PFSK-1 (cell line): Measurements from ENCODE around the gene VDAC2.

Source experiments
- POLR2AphosphoS5 ChIP-seq: IDR thresholded peaks from 2 replicates; pipeline ENCODE4 v1.6.1; 2012; ENCODE audit warnings: low read depth, mild to moderate bottlenecking, control low read depth, low read length, moderate library complexity
- SIN3A ChIP-seq: IDR thresholded peaks from 2 replicates; pipeline ENCODE4 v1.6.1; 2012; ENCODE audit warnings: mild to moderate bottlenecking, low read length, moderate library complexity, borderline replicate concordance; ENCODE audit not compliant: insufficient read depth
- TAF1 ChIP-seq: IDR thresholded peaks from 2 replicates; pipeline ENCODE4 v1.6.1; 2012; ENCODE audit warnings: low read length, control low read depth, borderline replicate concordance; ENCODE audit not compliant: insufficient read depth
- TF ChIP-seq, protein P1 (sequence below), 2 experiments: IDR thresholded peaks; 2 replicates each; pipeline versions ENCODE4 v1.6.1 to v1.8.0; 2011 to 2012; ENCODE audit warnings: low read depth in 2 of 2, low read length in 2 of 2, control low read depth in 1 of 2, inconsistent platforms in 1 of 2, mild to moderate bottlenecking in 1 of 2, moderate library complexity in 1 of 2; ENCODE audit not compliant: insufficient read depth in 1 of 2

DNA sequence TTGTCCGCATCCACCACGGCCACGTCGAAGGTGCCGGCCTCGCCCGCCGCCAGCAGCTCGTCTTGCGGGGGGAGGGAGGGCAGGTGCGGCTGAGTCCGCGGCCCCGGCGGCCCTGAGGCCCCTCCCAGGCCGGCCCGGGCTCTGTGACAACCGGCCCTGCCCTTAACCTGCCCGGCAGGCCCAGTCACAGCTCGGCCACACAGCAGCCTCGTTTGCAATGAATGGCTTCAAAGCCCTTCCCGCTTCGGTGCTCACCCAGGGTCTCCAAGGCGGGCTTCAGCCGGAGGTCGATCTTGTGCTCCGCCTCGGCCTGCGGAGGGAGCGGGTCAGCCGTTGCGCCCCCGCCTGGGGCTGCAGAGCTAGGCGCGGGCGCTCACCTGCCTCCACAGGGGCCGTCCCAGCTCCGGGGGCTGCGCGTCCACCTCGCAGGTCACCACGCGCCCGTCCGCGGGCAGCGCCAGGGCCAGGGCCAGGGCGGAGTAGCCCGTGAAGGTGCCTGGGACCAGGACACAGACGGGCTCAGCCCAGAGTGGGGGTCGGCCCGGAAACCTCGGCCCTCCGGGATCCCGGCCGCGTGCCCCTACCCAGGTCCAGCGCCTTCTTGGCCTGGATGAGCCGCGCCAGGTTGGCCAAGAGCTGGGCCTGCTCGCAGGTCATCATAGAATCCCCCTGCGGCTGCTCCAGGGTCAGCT is 24.2 kb downstream of the VDAC2 start:
- TF ChIP-seq POLR2AphosphoS5 = no peak
- TF ChIP-seq, protein P1, sequence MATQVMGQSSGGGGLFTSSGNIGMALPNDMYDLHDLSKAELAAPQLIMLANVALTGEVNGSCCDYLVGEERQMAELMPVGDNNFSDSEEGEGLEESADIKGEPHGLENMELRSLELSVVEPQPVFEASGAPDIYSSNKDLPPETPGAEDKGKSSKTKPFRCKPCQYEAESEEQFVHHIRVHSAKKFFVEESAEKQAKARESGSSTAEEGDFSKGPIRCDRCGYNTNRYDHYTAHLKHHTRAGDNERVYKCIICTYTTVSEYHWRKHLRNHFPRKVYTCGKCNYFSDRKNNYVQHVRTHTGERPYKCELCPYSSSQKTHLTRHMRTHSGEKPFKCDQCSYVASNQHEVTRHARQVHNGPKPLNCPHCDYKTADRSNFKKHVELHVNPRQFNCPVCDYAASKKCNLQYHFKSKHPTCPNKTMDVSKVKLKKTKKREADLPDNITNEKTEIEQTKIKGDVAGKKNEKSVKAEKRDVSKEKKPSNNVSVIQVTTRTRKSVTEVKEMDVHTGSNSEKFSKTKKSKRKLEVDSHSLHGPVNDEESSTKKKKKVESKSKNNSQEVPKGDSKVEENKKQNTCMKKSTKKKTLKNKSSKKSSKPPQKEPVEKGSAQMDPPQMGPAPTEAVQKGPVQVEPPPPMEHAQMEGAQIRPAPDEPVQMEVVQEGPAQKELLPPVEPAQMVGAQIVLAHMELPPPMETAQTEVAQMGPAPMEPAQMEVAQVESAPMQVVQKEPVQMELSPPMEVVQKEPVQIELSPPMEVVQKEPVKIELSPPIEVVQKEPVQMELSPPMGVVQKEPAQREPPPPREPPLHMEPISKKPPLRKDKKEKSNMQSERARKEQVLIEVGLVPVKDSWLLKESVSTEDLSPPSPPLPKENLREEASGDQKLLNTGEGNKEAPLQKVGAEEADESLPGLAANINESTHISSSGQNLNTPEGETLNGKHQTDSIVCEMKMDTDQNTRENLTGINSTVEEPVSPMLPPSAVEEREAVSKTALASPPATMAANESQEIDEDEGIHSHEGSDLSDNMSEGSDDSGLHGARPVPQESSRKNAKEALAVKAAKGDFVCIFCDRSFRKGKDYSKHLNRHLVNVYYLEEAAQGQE (IDR thresholded peaks at IDR 0.05; ENCODE audit: insufficient read depth in 1 of 2, low read depth in 2 of 2, low read length in 2 of 2) = no peak
- TF ChIP-seq TAF1 = no peak
- no peak for TF ChIP-seq SIN3A
